ENCODE results near the gene CAMTA1. TPM values are rescaled to one million over a fixed set of nuclear protein-coding genes. Genes with fewer than 3 reads are reported as not detected.
A peak's percentile ranks its signal among the peaks of the same experiment; 100 is the strongest.

CAMTA1 gene
- total RNA-seq, 2 donors from 2014 or later, result 105 to 113 TPM

DNA sequence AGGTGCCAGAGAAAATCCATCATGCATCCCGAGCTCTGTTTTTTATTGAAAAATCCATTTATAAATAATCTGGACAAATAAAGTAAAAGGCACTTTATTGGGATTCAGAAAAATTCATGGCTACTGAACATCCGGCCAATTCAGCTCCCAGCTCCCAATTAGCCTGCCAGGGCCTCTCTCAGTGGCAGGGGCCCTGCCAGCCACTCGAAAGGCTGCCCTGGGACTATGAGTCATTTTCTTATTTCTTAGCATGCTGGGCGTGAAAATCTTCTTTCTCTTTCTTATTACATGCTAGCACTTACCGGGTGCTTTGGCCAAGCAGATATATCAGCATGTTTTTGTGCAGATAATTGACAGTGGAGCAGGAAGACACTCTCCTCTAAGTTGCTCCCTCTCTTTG is 283.3 kb downstream of the CAMTA1 start:
- DNase-seq (ENCODE audit: low spot score) (no peak), ATAC-seq (ENCODE audit: insufficient number of reproducible peaks, low FRiP score, low read depth) (no peak)
- no peaks in the 10 kb centered on the region for H3K9me3 ChIP-seq
- no peaks in the 10 kb centered on the region for H3K36me3 ChIP-seq
- no peak overlapping the region for H3K27ac ChIP-seq
- H3K27me3 ChIP-seq (replicated peaks; ENCODE audit: insufficient read depth), result no peaks in the 10 kb centered on the region
- TF ChIP-seq, protein P1, sequence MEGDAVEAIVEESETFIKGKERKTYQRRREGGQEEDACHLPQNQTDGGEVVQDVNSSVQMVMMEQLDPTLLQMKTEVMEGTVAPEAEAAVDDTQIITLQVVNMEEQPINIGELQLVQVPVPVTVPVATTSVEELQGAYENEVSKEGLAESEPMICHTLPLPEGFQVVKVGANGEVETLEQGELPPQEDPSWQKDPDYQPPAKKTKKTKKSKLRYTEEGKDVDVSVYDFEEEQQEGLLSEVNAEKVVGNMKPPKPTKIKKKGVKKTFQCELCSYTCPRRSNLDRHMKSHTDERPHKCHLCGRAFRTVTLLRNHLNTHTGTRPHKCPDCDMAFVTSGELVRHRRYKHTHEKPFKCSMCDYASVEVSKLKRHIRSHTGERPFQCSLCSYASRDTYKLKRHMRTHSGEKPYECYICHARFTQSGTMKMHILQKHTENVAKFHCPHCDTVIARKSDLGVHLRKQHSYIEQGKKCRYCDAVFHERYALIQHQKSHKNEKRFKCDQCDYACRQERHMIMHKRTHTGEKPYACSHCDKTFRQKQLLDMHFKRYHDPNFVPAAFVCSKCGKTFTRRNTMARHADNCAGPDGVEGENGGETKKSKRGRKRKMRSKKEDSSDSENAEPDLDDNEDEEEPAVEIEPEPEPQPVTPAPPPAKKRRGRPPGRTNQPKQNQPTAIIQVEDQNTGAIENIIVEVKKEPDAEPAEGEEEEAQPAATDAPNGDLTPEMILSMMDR (IDR thresholded peaks at IDR 0.05), result no peak
- H3K4me3 ChIP-seq, result no peak overlapping the region
- peaks cover 3 to 8% of the 10 kb centered on the region in 2 donors for H3K4me1 ChIP-seq (ENCODE audit: control insufficient read depth in 1 of 2, low read depth in 2 of 2)

DNA sequence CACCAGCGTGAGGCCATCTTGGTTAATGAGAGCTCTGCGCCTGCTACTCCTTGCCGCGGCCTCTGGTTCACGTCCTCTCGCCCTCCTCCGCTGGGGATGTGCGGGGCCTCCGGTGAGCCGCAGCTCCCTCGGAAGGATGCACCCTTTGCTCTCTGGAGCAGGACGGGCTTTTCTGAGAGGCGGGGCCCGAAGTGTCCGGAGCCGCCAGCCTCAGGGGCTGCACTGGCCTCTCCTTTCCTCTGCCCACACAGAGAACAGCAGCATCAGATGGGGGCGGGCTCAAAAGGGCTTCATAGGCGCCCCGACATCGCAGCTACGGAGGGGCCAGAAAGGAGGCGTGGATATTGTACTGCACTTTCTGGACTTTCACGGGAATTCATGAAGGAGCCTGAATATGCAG is 284.7 kb downstream of the CAMTA1 start:
- no peak for DNase-seq (ENCODE audit: low spot score)
- no peaks in the 10 kb centered on the region for H3K36me3 ChIP-seq
- H3K4me1 ChIP-seq (ENCODE audit: control insufficient read depth in 1 of 2, low read depth in 2 of 2), result peaks cover 3 to 8% of the 10 kb centered on the region in 2 donors
- ATAC-seq (ENCODE audit: insufficient number of reproducible peaks, low FRiP score, low read depth), result no peak
- TF ChIP-seq, protein P1 (IDR thresholded peaks at IDR 0.05), result no peak
- H3K27me3 ChIP-seq (replicated peaks; ENCODE audit: insufficient read depth), result no peaks in the 10 kb centered on the region
- H3K27ac ChIP-seq, result no peak overlapping the region
- no peaks in the 10 kb centered on the region for H3K9me3 ChIP-seq
- peak overlapping the region; percentile 70 for H3K4me3 ChIP-seq

DNA sequence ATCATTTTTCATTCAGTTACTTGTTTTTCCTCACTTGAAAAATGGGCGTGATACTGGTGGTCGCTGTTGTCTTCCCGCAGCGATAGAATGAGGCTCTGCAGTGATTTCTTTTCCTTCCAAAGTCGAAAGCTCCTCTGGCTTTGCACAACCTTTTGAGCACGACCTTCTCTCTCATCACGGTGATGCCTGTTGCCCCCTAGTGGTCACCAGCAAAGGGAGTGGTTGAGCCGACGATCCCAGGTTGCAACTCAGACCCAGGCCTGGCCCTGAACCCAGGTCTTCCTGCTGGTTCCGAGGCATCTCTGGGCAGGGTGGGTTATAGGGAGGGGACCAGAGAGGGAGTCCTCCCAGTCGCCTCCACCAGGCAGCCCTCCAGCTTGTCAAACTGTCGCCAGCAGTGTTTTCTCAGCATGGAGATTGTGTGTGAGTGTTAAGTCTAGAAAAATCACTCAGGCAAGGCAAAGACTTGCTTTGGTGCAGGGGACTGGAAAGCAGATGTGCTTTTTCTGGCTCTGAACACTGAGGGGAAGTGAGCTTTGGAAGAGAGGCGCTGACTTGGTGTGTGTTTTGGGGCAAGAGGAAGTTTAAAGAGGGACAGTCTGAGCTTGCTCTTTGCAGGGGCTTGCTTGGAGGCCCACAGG is 285.3 kb downstream of the CAMTA1 start:
- DNase-seq (ENCODE audit: low spot score), result no peak
- peaks cover 3 to 8% of the 10 kb centered on the region in 2 donors for H3K4me1 ChIP-seq (ENCODE audit: control insufficient read depth in 1 of 2, low read depth in 2 of 2)
- peak; percentile 58 for ATAC-seq (ENCODE audit: insufficient number of reproducible peaks, low FRiP score, low read depth)
- no peaks in the 10 kb centered on the region for H3K9me3 ChIP-seq
- TF ChIP-seq, protein P1 (IDR thresholded peaks at IDR 0.05), result peak; percentile 91
- no peak overlapping the region for H3K27ac ChIP-seq
- H3K27me3 ChIP-seq (replicated peaks; ENCODE audit: insufficient read depth), result no peaks in the 10 kb centered on the region
- H3K36me3 ChIP-seq, result no peaks in the 10 kb centered on the region
- H3K4me3 ChIP-seq, result peak overlapping the region; percentile 70

DNA sequence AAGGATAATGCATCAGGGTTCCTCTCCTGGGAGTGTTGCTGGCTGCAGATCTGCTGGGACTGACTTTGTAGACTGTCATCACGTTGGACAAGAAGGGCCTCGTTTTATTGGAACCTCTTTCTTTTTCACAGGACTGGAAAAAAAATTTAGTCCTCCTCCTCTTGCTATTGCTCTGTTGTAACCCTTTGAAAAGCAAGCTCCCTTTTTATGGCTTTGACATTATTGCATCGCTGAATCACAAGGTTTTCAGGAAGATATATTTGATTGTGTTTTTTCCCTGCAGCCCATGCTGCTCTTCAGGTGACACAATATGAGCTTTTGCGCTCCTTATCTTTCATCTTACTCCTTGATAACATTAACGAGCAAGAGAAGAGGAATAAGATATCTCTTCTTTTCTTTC is 290.9 kb downstream of the CAMTA1 start:
- ATAC-seq (ENCODE audit: insufficient number of reproducible peaks, low FRiP score, low read depth) (no peak), DNase-seq (ENCODE audit: low spot score) (no peak)
- TF ChIP-seq, protein P1 (IDR thresholded peaks at IDR 0.05), result no peak
- no peaks in the 10 kb centered on the region for H3K36me3 ChIP-seq
- H3K27ac ChIP-seq, result no peak overlapping the region
- H3K27me3 ChIP-seq (replicated peaks; ENCODE audit: insufficient read depth), result no peaks in the 10 kb centered on the region
- H3K4me1 ChIP-seq (ENCODE audit: control insufficient read depth in 1 of 2, low read depth in 2 of 2), result no peaks in the 10 kb centered on the region
- H3K9me3 ChIP-seq, result peaks cover 5% of the 10 kb centered on the region
- no peak overlapping the region for H3K4me3 ChIP-seq

DNA sequence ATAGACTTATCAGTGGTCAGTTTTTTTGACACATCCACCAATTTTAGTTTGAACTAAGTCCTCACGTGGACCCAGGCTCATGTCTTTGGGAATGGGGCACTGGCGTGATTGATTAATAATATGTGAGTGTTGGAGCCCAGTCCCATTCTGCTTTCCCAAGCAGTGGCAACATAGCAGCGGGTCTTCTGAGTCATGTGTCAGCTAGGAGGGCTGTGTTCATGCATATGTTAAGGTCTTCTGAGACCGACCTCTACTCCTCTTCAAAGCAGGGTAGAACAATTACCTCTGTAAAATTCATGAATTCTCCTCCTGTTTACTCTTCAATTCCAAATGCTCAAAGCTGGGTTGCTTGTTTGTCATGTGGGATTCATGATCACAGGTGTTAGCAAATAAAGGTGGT is 291.3 kb downstream of the CAMTA1 start:
- DNase-seq (ENCODE audit: low spot score), result no peak
- TF ChIP-seq, protein P1 (IDR thresholded peaks at IDR 0.05), result no peak
- no peaks in the 10 kb centered on the region for H3K4me1 ChIP-seq (ENCODE audit: control insufficient read depth in 1 of 2, low read depth in 2 of 2)
- H3K9me3 ChIP-seq, result peaks cover 5% of the 10 kb centered on the region
- no peak overlapping the region for H3K27ac ChIP-seq
- H3K4me3 ChIP-seq, result no peak overlapping the region
- no peaks in the 10 kb centered on the region for H3K27me3 ChIP-seq (replicated peaks; ENCODE audit: insufficient read depth)
- H3K36me3 ChIP-seq, result no peaks in the 10 kb centered on the region
- no peak for ATAC-seq (ENCODE audit: insufficient number of reproducible peaks, low FRiP score, low read depth)
